Measurements from ENCODE around the gene GJA9. TPM values are rescaled to one million over a fixed set of nuclear protein-coding genes. Genes with fewer than 3 reads are reported as not detected.

The GJA9 gene
- total RNA-seq, 1 donor from 2014 or later: not detected

GRCh38 chr1:38859561-38860453, 21.6 kb downstream of the GJA9 start, which contains the start of gene RRAGC:
Gene RRAGC, minus strand, starts transcription at chr1:38859772. Its CDS starts 126 bp downstream, at chr1:38859646.
- DNase-seq: peak; percentile 100
- Mint-ChIP-seq H3K27me3 (ENCODE audit: unreplicated experiment) (peaks cover 3% of the 10 kb centered on the region), H3K36me3 (ENCODE audit: unreplicated experiment) (no peaks in the 10 kb centered on the region), H3K4me1 (ENCODE audit: low read depth, unreplicated experiment) (peaks cover 7% of the 10 kb centered on the region), H3K9me3 (ENCODE audit: unreplicated experiment) (peaks cover 1% of the 10 kb centered on the region), H3K4me3 (ENCODE audit: unreplicated experiment) (peak within 1 kb of the TSS; percentile 95), H3K27ac (ENCODE audit: unreplicated experiment) (peak within 1 kb of the TSS; percentile 59)
- no peak for TF ChIP-seq CTCF (IDR thresholded peaks at IDR 0.05; ENCODE audit: partially characterized antibody, unreplicated experiment)

DNA sequence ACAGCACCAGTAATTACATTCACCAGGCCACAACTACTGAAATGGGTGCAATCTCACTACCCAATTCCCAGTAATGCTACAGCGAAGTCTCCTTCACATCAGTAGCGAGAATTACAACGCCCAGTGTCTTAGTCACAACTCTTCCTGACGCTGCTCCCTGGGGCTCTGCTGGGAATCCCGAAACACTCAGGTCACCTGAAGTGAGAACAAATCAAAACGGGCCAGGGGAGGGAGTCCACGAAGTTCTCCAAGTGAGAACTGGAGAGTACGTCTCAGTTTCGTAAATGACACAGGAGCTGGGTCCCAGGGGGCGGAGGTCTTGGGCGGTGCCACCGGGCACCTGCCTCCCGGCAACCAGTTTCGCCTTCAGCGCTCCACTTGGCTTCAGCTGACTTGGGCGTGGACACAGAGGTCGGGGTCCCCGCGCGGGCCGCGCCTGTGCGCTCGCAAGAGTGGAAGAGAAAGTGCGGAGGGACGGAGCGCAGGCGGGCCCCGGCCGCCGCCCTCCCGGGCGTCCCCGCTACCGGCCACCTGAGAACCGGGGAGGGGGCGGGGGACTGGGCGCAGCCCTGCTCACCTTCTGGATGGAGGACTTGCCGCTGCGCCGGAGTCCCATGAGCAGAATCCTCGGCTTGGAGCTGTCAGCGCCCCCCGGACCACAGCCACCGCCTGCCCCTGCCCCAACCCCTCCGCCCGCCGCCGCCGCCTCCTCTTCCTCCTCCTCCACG, 22.4 kb downstream of the GJA9 start:
- no peak for TF ChIP-seq CTCF (IDR thresholded peaks at IDR 0.05; ENCODE audit: partially characterized antibody, unreplicated experiment)
- H3K9me3 Mint-ChIP-seq (ENCODE audit: unreplicated experiment): peaks cover 1% of the 10 kb centered on the region
- peaks cover 3% of the 10 kb centered on the region for H3K27me3 Mint-ChIP-seq (ENCODE audit: unreplicated experiment)
- H3K4me1 Mint-ChIP-seq (ENCODE audit: low read depth, unreplicated experiment): peaks cover 7% of the 10 kb centered on the region
- H3K27ac Mint-ChIP-seq (ENCODE audit: unreplicated experiment): peak overlapping the region; percentile 29
- no peaks in the 10 kb centered on the region for H3K36me3 Mint-ChIP-seq (ENCODE audit: unreplicated experiment)
- H3K4me3 Mint-ChIP-seq (ENCODE audit: unreplicated experiment): peak overlapping the region; percentile 92
- peak; percentile 50 for DNase-seq

DNA sequence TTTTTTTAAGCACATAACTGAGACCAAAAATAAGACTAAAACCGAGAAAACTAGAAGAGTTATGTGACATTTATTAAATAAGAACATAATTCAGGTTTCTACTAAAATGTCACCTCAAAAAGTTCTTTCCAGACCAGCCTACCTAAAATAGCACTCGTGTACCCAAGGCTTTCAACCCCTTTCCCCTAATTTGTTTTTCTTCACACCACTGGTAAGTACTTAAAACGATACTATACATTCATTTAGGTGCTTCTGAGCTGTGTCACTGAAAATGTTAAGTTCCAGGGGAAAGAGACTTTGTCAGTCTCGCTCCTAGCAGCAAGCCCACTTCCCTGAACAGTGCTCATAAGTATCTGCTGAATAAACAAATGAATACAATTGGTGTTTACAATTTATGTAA, 28.6 kb downstream of the GJA9 start:
- Mint-ChIP-seq H3K9me3 (ENCODE audit: unreplicated experiment) (no peaks in the 10 kb centered on the region), H3K27me3 (ENCODE audit: unreplicated experiment) (no peaks in the 10 kb centered on the region), H3K27ac (ENCODE audit: unreplicated experiment) (no peak overlapping the region), H3K4me3 (ENCODE audit: unreplicated experiment) (no peak overlapping the region), H3K4me1 (ENCODE audit: low read depth, unreplicated experiment) (peaks cover 1% of the 10 kb centered on the region), H3K36me3 (ENCODE audit: unreplicated experiment) (no peaks in the 10 kb centered on the region)
- no peak for DNase-seq
- no peak for TF ChIP-seq CTCF (IDR thresholded peaks at IDR 0.05; ENCODE audit: partially characterized antibody, unreplicated experiment)

DNA sequence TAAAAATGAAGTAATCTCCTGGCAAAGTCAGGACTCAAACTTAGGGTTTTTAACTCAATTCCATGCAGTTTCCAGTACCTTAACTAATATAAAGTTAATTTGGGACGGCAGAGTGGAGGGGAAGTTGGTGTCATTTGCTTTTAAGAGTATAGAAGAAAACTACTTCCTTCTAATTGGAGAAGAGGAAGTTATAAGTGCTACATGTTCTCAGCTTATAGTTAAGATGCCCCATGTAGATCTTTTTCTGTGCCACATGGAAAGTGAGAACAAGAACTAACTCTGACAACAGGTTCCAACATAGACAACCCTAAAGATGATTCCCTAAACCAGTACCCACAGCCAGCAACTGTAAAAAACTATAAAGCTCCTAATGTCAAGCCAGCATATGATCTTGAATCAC, 33.3 kb downstream of the GJA9 start:
- H3K9me3 Mint-ChIP-seq (ENCODE audit: unreplicated experiment): no peaks in the 10 kb centered on the region
- peaks cover 10% of the 10 kb centered on the region for H3K36me3 Mint-ChIP-seq (ENCODE audit: unreplicated experiment)
- H3K27me3 Mint-ChIP-seq (ENCODE audit: unreplicated experiment): no peaks in the 10 kb centered on the region
- TF ChIP-seq CTCF (IDR thresholded peaks at IDR 0.05; ENCODE audit: partially characterized antibody, unreplicated experiment): no peak
- no peak overlapping the region for H3K27ac Mint-ChIP-seq (ENCODE audit: unreplicated experiment)
- H3K4me1 Mint-ChIP-seq (ENCODE audit: low read depth, unreplicated experiment): no peaks in the 10 kb centered on the region
- no peak for DNase-seq
- no peak overlapping the region for H3K4me3 Mint-ChIP-seq (ENCODE audit: unreplicated experiment)

Measured in glutamatergic neuron (in vitro differentiated cells).